ENCODE data around the gene GNAT2.

Gene GNAT2

GRCh38 chr1:109652402-109652801, 33.0 kb upstream of the GNAT2 start:
- peaks cover 23% of the 10 kb centered on the region for H3K4me1 Mint-ChIP-seq
- no peak for ATAC-seq
- H3K4me3 Mint-ChIP-seq, result no peak overlapping the region
- H3K9me3 Mint-ChIP-seq, result no peaks in the 10 kb centered on the region
- H3K27me3 Mint-ChIP-seq, result peaks cover 13% of the 10 kb centered on the region
- no peak overlapping the region for H3K27ac Mint-ChIP-seq
- no peaks in the 10 kb centered on the region for H3K36me3 Mint-ChIP-seq

DNA sequence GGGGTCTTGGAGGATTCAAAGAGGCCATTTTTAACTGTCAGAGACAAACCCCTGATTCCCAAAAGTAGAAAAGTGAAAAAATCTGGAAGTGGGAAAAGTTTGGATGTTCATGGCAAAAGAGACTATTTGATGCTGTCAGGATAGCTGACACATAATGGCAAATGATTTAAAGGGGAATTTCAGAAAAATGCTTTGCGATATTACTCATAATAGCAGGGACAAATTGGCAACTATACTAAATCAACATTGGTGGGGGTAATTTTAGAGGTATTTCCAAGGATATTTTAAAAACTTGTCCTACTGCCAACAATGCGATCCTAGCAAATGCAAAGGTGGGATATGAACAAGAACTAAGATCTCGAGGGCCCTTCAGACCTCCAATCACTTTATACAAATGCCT, 31.2 kb upstream of the GNAT2 start:
- no peak overlapping the region for H3K4me3 Mint-ChIP-seq

DNA sequence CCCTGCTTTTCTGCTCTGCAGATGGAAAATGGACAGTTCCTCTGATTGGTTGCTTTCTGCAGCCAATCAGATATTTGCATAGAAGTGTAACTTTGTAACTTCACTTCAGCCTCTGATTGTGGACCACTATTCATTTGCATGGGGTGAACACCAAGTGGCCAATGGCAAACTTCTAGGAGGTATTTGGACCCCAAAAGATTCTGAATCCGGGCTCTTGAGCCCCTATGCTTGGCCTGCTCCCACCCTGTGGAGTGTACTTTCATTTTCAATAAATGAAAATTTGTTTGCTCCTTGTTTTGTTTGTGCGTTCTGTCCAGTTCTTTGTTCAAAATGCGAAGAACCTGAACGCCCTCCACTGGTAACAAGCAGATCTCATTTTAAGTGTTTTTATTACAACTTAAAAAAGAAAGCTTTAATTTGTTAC, 30.1 kb upstream of the GNAT2 start:
- Mint-ChIP-seq H3K9me3 (no peaks in the 10 kb centered on the region), H3K4me1 (no peaks in the 10 kb centered on the region), H3K27ac (no peak overlapping the region), H3K27me3 (peaks cover 13% of the 10 kb centered on the region), H3K36me3 (no peaks in the 10 kb centered on the region), H3K4me3 (no peak overlapping the region)
- ATAC-seq, result no peak

More for the DNA sequence above, 31.2 kb upstream of the GNAT2 start:
- no peaks in the 10 kb centered on the region for H3K36me3 Mint-ChIP-seq
- H3K27me3 Mint-ChIP-seq, result peaks cover 13% of the 10 kb centered on the region
- H3K27ac Mint-ChIP-seq, result no peak overlapping the region
- H3K9me3 Mint-ChIP-seq, result no peaks in the 10 kb centered on the region
- peaks cover 10% of the 10 kb centered on the region for H3K4me1 Mint-ChIP-seq
- no peak for ATAC-seq

GRCh38 chr1:109644670-109645069, 25.3 kb upstream of the GNAT2 start:
- no peak overlapping the region for H3K27ac Mint-ChIP-seq
- no peak for ATAC-seq
- no peaks in the 10 kb centered on the region for H3K9me3 Mint-ChIP-seq
- H3K4me3 Mint-ChIP-seq, result no peak overlapping the region
- H3K36me3 Mint-ChIP-seq, result no peaks in the 10 kb centered on the region
- peaks cover 28% of the 10 kb centered on the region for H3K4me1 Mint-ChIP-seq
- H3K27me3 Mint-ChIP-seq, result peaks cover 7% of the 10 kb centered on the region

DNA sequence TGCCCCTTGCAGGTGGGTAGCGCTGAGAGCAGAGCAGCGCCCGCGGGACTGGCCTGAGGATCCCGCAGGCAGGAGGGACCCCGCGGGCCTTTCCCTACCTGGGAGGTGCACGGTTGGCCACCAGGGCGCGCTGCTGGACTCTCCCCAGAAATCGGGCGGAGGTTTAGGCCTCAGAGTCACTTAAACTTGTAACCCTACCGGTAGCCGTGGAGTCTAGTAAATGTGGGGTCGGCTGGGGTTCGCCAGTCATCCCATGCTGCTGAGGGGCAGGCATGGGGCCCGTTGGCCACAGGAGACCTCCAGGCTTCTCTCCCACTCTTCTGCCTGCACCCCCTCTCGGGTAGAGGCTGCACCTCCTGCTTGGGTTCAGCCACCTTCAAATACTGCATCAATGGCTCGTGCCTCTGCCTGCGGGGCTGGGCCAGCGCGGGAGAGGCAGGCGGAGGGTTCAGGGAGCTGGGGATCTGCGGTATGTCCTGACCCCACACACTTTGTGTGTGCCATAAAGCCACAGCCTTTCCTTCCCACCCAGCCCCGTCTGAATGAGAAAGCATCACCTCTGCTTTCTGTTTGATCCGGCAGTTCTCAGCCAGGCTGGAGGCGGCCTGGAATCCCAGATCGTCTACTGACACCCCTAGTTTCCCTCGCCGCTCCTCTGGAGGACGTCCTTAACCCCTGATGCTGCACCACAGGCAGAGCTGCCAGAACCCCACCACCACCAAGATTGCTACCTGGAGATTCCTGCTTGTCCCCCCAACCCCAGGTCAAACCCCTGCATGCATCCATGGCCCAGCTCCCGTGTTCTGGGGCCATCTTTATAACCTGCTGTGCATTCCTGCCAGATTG, 24.2 kb upstream of the GNAT2 start:
- Mint-ChIP-seq H3K27ac (peak overlapping the region; percentile 67), H3K27me3 (peaks cover 7% of the 10 kb centered on the region), H3K4me1 (peaks cover 28% of the 10 kb centered on the region), H3K4me3 (peak overlapping the region; percentile 26), H3K9me3 (no peaks in the 10 kb centered on the region), H3K36me3 (no peaks in the 10 kb centered on the region)
- peak; percentile 95 for ATAC-seq

DNA sequence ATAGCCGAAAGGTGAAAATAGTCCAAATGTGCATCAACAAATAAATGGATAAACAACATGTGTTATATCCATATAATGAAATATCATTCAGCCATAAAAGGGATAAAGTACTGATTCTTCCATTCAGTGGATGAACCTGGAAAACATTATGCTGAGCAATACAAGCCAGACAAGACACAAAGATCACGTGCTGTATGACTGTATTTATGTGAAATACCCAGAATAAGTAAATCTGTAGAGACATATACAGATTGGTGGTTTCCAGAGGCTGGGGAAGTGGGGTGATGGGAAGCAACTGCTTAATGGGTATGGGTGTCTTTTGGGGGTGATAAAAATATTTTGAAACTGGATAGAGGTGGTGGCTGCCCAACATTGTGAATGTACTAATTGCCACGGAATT, 23.2 kb upstream of the GNAT2 start:
- peaks cover 7% of the 10 kb centered on the region for H3K27me3 Mint-ChIP-seq
- H3K36me3 Mint-ChIP-seq, result no peaks in the 10 kb centered on the region
- no peaks in the 10 kb centered on the region for H3K9me3 Mint-ChIP-seq
- peaks cover 28% of the 10 kb centered on the region for H3K4me1 Mint-ChIP-seq
- no peak overlapping the region for H3K27ac Mint-ChIP-seq
- H3K4me3 Mint-ChIP-seq, result no peak overlapping the region
- ATAC-seq, result no peak

DNA sequence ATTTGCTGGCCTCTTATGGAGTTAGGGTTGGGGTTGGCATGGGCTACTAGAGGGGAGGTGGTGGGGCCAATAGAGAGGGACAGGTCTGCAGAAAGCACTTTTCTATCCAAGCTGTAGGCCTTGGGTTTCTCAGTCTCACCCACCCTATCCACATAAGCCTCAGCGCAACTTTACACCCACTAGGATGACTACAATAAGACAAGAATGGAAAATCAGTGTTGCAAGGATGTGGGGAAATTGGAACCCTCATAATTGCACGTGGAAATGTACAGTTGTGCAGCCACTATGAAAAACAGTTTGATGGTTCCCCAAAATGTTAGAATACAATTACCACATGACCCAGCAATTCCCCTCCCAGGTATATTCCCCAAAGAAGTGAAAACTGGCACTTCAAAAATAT, 22.4 kb upstream of the GNAT2 start:
- Mint-ChIP-seq H3K27ac (no peak overlapping the region), H3K9me3 (no peaks in the 10 kb centered on the region), H3K4me1 (peaks cover 28% of the 10 kb centered on the region), H3K36me3 (no peaks in the 10 kb centered on the region), H3K4me3 (no peak overlapping the region), H3K27me3 (peaks cover 7% of the 10 kb centered on the region)
- ATAC-seq, result no peak

GRCh38 chr1:109641078-109641740, 21.8 kb upstream of the GNAT2 start:
- Mint-ChIP-seq H3K9me3 (no peaks in the 10 kb centered on the region), H3K36me3 (no peaks in the 10 kb centered on the region), H3K27ac (no peak overlapping the region), H3K27me3 (peaks cover 7% of the 10 kb centered on the region), H3K4me1 (peaks cover 28% of the 10 kb centered on the region), H3K4me3 (no peak overlapping the region)
- ATAC-seq, result no peak

DNA sequence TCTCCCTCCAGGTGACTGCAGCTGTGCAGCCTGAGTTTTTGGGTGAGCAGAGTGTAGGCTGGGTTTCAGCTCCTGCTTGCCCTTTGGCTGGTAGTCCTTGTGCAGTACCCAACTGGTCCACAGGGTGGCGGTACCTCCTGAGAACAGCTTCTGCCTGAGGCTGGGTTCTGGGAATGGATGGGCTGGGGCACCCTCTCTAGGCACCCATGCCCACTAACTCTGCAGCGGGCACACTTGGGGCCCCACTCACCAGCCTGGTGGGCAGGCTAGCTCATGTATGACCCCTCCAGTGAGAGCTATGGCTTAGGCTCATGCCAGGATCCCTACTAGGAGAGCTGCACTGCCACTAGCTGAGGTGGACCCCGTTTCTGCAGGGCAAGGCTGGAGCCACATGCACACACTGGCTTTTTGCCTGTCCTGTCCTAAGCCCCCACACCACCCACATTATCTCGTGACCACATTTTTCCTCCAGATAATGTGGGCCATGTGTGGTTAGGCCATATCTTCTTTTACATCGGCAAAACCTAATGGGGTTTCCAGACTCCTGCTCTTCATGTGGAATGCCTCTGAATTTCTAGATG, 21.0 kb upstream of the GNAT2 start:
- Mint-ChIP-seq H3K9me3 (no peaks in the 10 kb centered on the region), H3K36me3 (no peaks in the 10 kb centered on the region), H3K27me3 (peaks cover 7% of the 10 kb centered on the region), H3K27ac (no peak overlapping the region), H3K4me1 (peaks cover 31% of the 10 kb centered on the region), H3K4me3 (no peak overlapping the region)
- peak; percentile 76 for ATAC-seq

DNA sequence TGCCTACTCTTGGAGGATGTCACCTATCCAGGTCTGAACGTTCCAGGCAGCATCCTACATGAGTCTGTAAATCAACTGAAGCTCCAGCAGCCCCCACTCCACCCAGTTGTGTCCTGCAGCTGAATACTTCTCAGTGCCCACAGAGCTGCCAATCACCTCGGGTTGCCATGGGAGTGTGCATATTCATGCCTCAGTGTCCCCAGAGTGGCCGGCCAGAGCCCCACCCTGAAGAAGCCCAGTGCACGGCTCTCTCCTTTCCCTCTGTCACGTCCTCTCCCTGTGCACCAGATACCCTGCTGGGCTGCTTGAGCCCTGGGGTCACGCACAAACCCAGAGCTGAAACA, 20.4 kb upstream of the GNAT2 start:
- no peaks in the 10 kb centered on the region for H3K36me3 Mint-ChIP-seq
- no peak overlapping the region for H3K27ac Mint-ChIP-seq
- no peak overlapping the region for H3K4me3 Mint-ChIP-seq
- peaks cover 37% of the 10 kb centered on the region for H3K4me1 Mint-ChIP-seq
- H3K27me3 Mint-ChIP-seq, result peaks cover 7% of the 10 kb centered on the region
- H3K9me3 Mint-ChIP-seq, result no peaks in the 10 kb centered on the region
- ATAC-seq, result no peak

DNA sequence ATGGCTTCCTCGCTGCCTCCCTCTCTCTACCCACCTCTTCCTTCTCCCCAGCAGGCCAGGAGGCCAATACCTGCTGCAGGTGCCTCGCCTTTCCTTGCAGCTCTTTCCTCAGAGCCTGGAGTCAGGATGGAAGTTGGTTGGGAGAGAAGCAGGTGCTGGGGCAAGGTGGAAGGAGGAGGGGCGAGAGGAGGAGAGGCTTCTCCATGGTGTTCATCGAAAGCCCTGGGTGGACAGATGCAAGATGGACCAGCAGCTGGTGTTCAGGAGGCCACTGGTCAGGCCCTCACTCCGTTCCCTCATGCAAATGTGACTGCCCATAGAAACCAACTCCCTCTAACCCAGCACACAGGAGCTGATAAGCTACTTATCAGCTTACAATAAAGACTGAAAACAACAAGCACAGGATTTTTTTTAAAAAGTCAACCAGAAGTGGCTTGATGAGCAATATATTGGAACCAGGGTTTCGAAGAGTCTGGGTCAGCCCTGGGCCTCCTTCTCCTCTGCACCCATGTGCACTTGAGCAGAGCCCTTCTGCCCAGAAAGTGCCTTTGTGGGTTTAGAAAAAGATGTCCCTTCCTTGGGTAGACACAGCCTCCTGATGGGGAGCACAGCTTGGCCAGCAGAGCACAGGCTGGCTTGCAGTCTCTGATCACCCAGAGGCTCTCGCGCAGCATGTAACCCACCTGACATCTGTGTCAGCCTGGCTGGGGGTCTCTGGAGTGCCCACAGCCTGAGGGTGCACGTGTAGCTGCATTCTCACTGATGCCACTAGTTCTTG, 19.8 kb upstream of the GNAT2 start:
- Mint-ChIP-seq H3K9me3 (no peaks in the 10 kb centered on the region), H3K27me3 (peaks cover 7% of the 10 kb centered on the region), H3K4me1 (peaks cover 42% of the 10 kb centered on the region), H3K36me3 (no peaks in the 10 kb centered on the region), H3K27ac (no peak overlapping the region), H3K4me3 (no peak overlapping the region)
- no peak for ATAC-seq

- H3K4me3 Mint-ChIP-seq, result no peak overlapping the region
- H3K4me1 Mint-ChIP-seq, result peaks cover 25% of the 10 kb centered on the region
- no peak overlapping the region for H3K27ac Mint-ChIP-seq
- no peaks in the 10 kb centered on the region for H3K9me3 Mint-ChIP-seq
- peaks cover 7% of the 10 kb centered on the region for H3K27me3 Mint-ChIP-seq
- no peak for ATAC-seq
- no peaks in the 10 kb centered on the region for H3K36me3 Mint-ChIP-seq
Observed at GRCh38 chr1:109637446-109637845, 18.0 kb upstream of the GNAT2 start.

GRCh38 chr1:109636201-109636952, 17.0 kb upstream of the GNAT2 start:
- Mint-ChIP-seq H3K27ac (no peak overlapping the region), H3K27me3 (peaks cover 7% of the 10 kb centered on the region), H3K4me3 (no peak overlapping the region), H3K4me1 (peaks cover 24% of the 10 kb centered on the region), H3K36me3 (peaks cover 8% of the 10 kb centered on the region), H3K9me3 (no peaks in the 10 kb centered on the region)
- no peak for ATAC-seq

GRCh38 chr1:109635862-109636200, 16.4 kb upstream of the GNAT2 start:
- peaks cover 7% of the 10 kb centered on the region for H3K27me3 Mint-ChIP-seq
- peaks cover 13% of the 10 kb centered on the region for H3K36me3 Mint-ChIP-seq
- H3K4me1 Mint-ChIP-seq, result peaks cover 24% of the 10 kb centered on the region
- no peak for ATAC-seq
- H3K9me3 Mint-ChIP-seq, result no peaks in the 10 kb centered on the region
- no peak overlapping the region for H3K4me3 Mint-ChIP-seq
- no peak overlapping the region for H3K27ac Mint-ChIP-seq

Data from stimulated activated memory B cell treated with anti-CD40 and anti-IgM and Interleukin-4, amounts not matched to agents 10 μg/mL and 1 μg/mL and 100 μg/mL, for 72 hours (primary cell).